GM18526 (cell line): ENCODE data around the gene CEP112.

Source experiments
- POLR2A ChIP-seq: IDR thresholded peaks from 3 replicates; pipeline ENCODE4 v1.6.1; 2011; ENCODE audit not compliant: insufficient read length; ENCODE audit errors: extremely low read depth

The CEP112 gene

GRCh38 chr17:65587534-65588180 lies 604.3 kb downstream of the CEP112 start:
- TF ChIP-seq POLR2A, result no peak

GRCh38 chr17:65586899-65587298 lies 605.0 kb downstream of the CEP112 start:
- no peak for TF ChIP-seq POLR2A
